GM06990 (cell line): ENCODE data around the gene HDAC4.

ENCODE experiments used
- DNase-seq: peaks from one replicate; pipeline ENCODE4 v3.0.0-alpha.2; 2011; ENCODE audit not compliant: insufficient read length; ENCODE audit errors: extremely low read depth
- H3K27me3 ChIP-seq: replicated peaks from 2 replicates; pipeline ENCODE4 v1.6.0; 2011; ENCODE audit warnings: low read length; ENCODE audit not compliant: control insufficient read depth, insufficient read depth
- H3K36me3 ChIP-seq: 2 replicates; pipeline ENCODE4 v1.5.1; 2011; ENCODE audit warnings: low read length; ENCODE audit not compliant: control insufficient read depth, insufficient read depth
- H3K4me3 ChIP-seq: replicated peaks from 2 replicates; pipeline ENCODE4 v1.5.1; 2011; ENCODE audit warnings: low read depth, mild to moderate bottlenecking, control low read depth, low read length
- CTCF ChIP-seq: IDR thresholded peaks from 2 replicates; pipeline ENCODE4 v1.5.1; 2011; ENCODE audit warnings: low read length, control low read depth, mild to moderate bottlenecking, inconsistent platforms; ENCODE audit not compliant: insufficient read depth, poor library complexity, severe bottlenecking

HDAC4 gene

GRCh38 chr2:239132786-239133185, 268.0 kb downstream of the HDAC4 start:
- H3K36me3 ChIP-seq = no peaks in the 10 kb centered on the region; the same call in 1 of the 2 replicates
- no peak for TF ChIP-seq CTCF
- no peak for DNase-seq
- H3K27me3 ChIP-seq = no peaks in the 10 kb centered on the region
- no peak overlapping the region for H3K4me3 ChIP-seq

- no peak for TF ChIP-seq CTCF
- H3K36me3 ChIP-seq = no peaks in the 10 kb centered on the region; the same call in 1 of the 2 replicates
- no peaks in the 10 kb centered on the region for H3K27me3 ChIP-seq
- no peak overlapping the region for H3K4me3 ChIP-seq
- DNase-seq = no peak
Observed at GRCh38 chr2:239132156-239132709, 268.6 kb downstream of the HDAC4 start.

GRCh38 chr2:239131521-239131920, 269.3 kb downstream of the HDAC4 start:
- TF ChIP-seq CTCF = no peak
- no peaks in the 10 kb centered on the region for H3K27me3 ChIP-seq

GRCh38 chr2:239130786-239131325, 270.0 kb downstream of the HDAC4 start:
- H3K27me3 ChIP-seq = no peaks in the 10 kb centered on the region
- DNase-seq = no peak
- no peak overlapping the region for H3K4me3 ChIP-seq
- no peak for TF ChIP-seq CTCF
- no peaks in the 10 kb centered on the region; the same call in 1 of the 2 replicates for H3K36me3 ChIP-seq

More at GRCh38 chr2:239131521-239131920, 269.3 kb downstream of the HDAC4 start:
- DNase-seq = no peak
- Histone ChIP-seq H3K4me3 (no peak overlapping the region), H3K36me3 (no peaks in the 10 kb centered on the region; the same call in 1 of the 2 replicates)

- TF ChIP-seq CTCF = no peak
- Histone ChIP-seq H3K36me3 (no peaks in the 10 kb centered on the region; the same call in 1 of the 2 replicates), H3K27me3 (no peaks in the 10 kb centered on the region), H3K4me3 (no peak overlapping the region)
- DNase-seq = no peak
Observed at GRCh38 chr2:239130041-239130440, 270.8 kb downstream of the HDAC4 start.
